Sigmoid colon (tissue), 7 donors: ENCODE results near the gene ANP32A. TPM values are rescaled to one million over a fixed set of nuclear protein-coding genes. Genes with fewer than 3 reads are reported as not detected.

Experiments
- DNase-seq: peaks from one replicate; pipeline ENCODE4 v3.0.0-alpha.2; 2019
- H3K27ac ChIP-seq, 4 donors: fragments of 200-600 bp; sonication (generic); one replicate each; pipeline ENCODE4 v1.5.1; 2016 to 2019; ENCODE audit warnings: mild to moderate bottlenecking in 1 of 4
- H3K27me3 ChIP-seq, 3 donors: fragments of 200-600 bp; sonication (generic); one replicate each; pipeline ENCODE4 v1.5.1; 2019; ENCODE audit warnings: mild to moderate bottlenecking in 1 of 3
- H3K36me3 ChIP-seq, 4 donors: fragments of 200-600 bp; sonication (generic); one replicate each; pipeline ENCODE4 v1.5.1; 2016 to 2019
- H3K4me1 ChIP-seq, 4 donors: fragments of 200-600 bp; sonication (generic); one replicate each; pipeline ENCODE4 v1.5.1; 2017 to 2019
- H3K4me3 ChIP-seq, 4 donors: fragments of 200-600 bp; sonication (generic); one replicate each; pipeline ENCODE4 v1.5.1; 2017 to 2019; ENCODE audit warnings: mild to moderate bottlenecking in 2 of 4, moderate library complexity in 1 of 4
- H3K9me3 ChIP-seq, 4 donors: fragments of 200-600 bp in 3 of 4; sonication (generic) in 3 of 4; one replicate each; pipeline versions ENCODE4 v1.5.1 to v1.6.1; 2013 to 2019
- CTCF ChIP-seq, 4 experiments: fragments of 450-650 bp in 3 of 4; fragments of 200-600 bp in 1 of 4; IDR thresholded peaks; one replicate each; pipeline ENCODE4 v1.5.1; 2016 to 2019; ENCODE audit warnings: antibody characterized with exemption in 4 of 4, mild to moderate bottlenecking in 3 of 4, moderate library complexity in 2 of 4
- EP300 ChIP-seq, 4 donors: sonication (generic); formaldehyde crosslinking; IDR thresholded peaks; one replicate each; pipeline ENCODE4 v1.6.1; 2017; ENCODE audit warnings: antibody characterized with exemption in 4 of 4
- POLR2A ChIP-seq, 2 donors: fragments of 450-650 bp; IDR thresholded peaks; one replicate each; pipeline ENCODE4 v1.6.1; 2016; ENCODE audit warnings: antibody characterized with exemption in 2 of 2, mild to moderate bottlenecking in 2 of 2, moderate library complexity in 2 of 2
- POLR2AphosphoS5 ChIP-seq, 4 donors: sonication (generic); formaldehyde crosslinking; IDR thresholded peaks; one replicate each; pipeline ENCODE4 v1.6.1; 2017; ENCODE audit warnings: antibody characterized with exemption in 4 of 4
- WGBS, 2 donors: extraction: QIAGEN DNeasy Blood & Tissue Kit; methylation state at CpG; one replicate each; pipeline ENCODE4 v1.1.7; 2013; 5-methylcytosine and 5-hydroxymethylcytosine counted together
- intact Hi-C: fragments of 100-400 bp; cut with DNase I; formaldehyde crosslinking; loops from one replicate; pipeline ENCODE4 v1.15.1; 2023
- polyA plus RNA-seq, 3 donors: library from polyadenylated mRNA; stranded (reverse); fragments of 200-250 nt; gene quantifications; one replicate each; pipeline ENCODE4 v1.2.3, GENCODE V29; 2013
- total RNA-seq, 4 donors: library from RNA; depleted of rRNA; stranded (reverse); fragments of >200 nt; gene quantifications; one replicate each; pipeline ENCODE4 v1.1.0, GENCODE V29; 2016
- donor health status: healthy with polysubstance abuse.
- donor health status: Bipolar disorder and iron deficiency.
- donor health status: healthy.

The ANP32A gene
- total and polyA plus RNA-seq, 7 donors, result 37.6 to 152 (median 67.3) TPM

- DNase-seq, result no peak
- Histone ChIP-seq H3K27me3 (no peaks in the 10 kb centered on the region), H3K9me3 (no peaks in the 10 kb centered on the region), H3K27ac (no peak overlapping the region), H3K36me3 (no peaks in the 10 kb centered on the region), H3K4me1 (peaks cover 0 to 3% (median under 1%) of the 10 kb centered on the region in 4 donors), H3K4me3 (no peak overlapping the region)
- TF ChIP-seq POLR2A (IDR thresholded peaks at IDR 0.05) (no peak), EP300 (IDR thresholded peaks at IDR 0.05) (no peak), POLR2AphosphoS5 (IDR thresholded peaks at IDR 0.05) (no peak), CTCF (IDR thresholded peaks at IDR 0.05) (no peak)
- WGBS, 2 donors, result 98% methylated on average over 2 of the region's 2 CpGs
- intact Hi-C loops, result no loop called here
These were observed 51.0 kb downstream of the ANP32A start for GRCh38 chr15:68769702-68770101.

- DNase-seq, result no peak
- WGBS, 2 donors, result 4 to 5% methylated on average over 2 of the region's 2 CpGs
- Histone ChIP-seq H3K4me1 (no peaks in the 10 kb centered on the region), H3K4me3 (no peak overlapping the region), H3K27me3 (no peaks in the 10 kb centered on the region), H3K27ac (no peak overlapping the region), H3K36me3 (no peaks in the 10 kb centered on the region), H3K9me3 (no peaks in the 10 kb centered on the region)
- TF ChIP-seq EP300 (IDR thresholded peaks at IDR 0.05) (no peak), POLR2A (IDR thresholded peaks at IDR 0.05) (no peak), POLR2AphosphoS5 (IDR thresholded peaks at IDR 0.05) (no peak), CTCF (IDR thresholded peaks at IDR 0.05) (no peak)
- intact Hi-C loops, result no loop called here
These were observed 52.4 kb downstream of the ANP32A start for GRCh38 chr15:68768321-68768720.

- no peaks in the 10 kb centered on the region for H3K9me3 ChIP-seq
- no peak overlapping the region for H3K27ac ChIP-seq
- H3K4me1 ChIP-seq, result no peaks in the 10 kb centered on the region
- WGBS, 2 donors, result 67 to 69% methylated on average over 4 of the region's 4 CpGs
- TF ChIP-seq EP300 (IDR thresholded peaks at IDR 0.05) (no peak), POLR2AphosphoS5 (IDR thresholded peaks at IDR 0.05) (no peak), POLR2A (IDR thresholded peaks at IDR 0.05) (no peak)
- DNase-seq, result no peak
- H3K36me3 ChIP-seq, result no peaks in the 10 kb centered on the region
- intact Hi-C loops, result no loop called here
- H3K4me3 ChIP-seq, result no peak overlapping the region
- H3K27me3 ChIP-seq, result no peaks in the 10 kb centered on the region
These were observed 52.9 kb downstream of the ANP32A start for GRCh38 chr15:68767833-68768232.

- Histone ChIP-seq H3K4me3 (no peak overlapping the region), H3K9me3 (no peaks in the 10 kb centered on the region), H3K27me3 (no peaks in the 10 kb centered on the region), H3K36me3 (no peaks in the 10 kb centered on the region), H3K27ac (no peak overlapping the region), H3K4me1 (no peaks in the 10 kb centered on the region)
- no peak for DNase-seq
- no peak for TF ChIP-seq POLR2AphosphoS5 (IDR thresholded peaks at IDR 0.05)
- no peak for TF ChIP-seq CTCF (IDR thresholded peaks at IDR 0.05)
- TF ChIP-seq EP300 (IDR thresholded peaks at IDR 0.05), result no peak
- no peak for TF ChIP-seq POLR2A (IDR thresholded peaks at IDR 0.05)
- 73 to 81% methylated on average over 11 of the region's 11 CpGs for WGBS, 2 donors
- intact Hi-C loops, result no loop called here
These were observed 54.9 kb downstream of the ANP32A start for GRCh38 chr15:68765602-68766368.

- Histone ChIP-seq H3K27me3 (no peaks in the 10 kb centered on the region), H3K4me1 (no peaks in the 10 kb centered on the region), H3K4me3 (no peak overlapping the region), H3K27ac (no peak overlapping the region), H3K9me3 (no peaks in the 10 kb centered on the region), H3K36me3 (no peaks in the 10 kb centered on the region)
- DNase-seq, result no peak
- WGBS, 2 donors, result 31 to 64% methylated on average over 1 of the region's 1 CpG
- no peak for TF ChIP-seq POLR2A (IDR thresholded peaks at IDR 0.05)
- TF ChIP-seq EP300 (IDR thresholded peaks at IDR 0.05), result no peak
- TF ChIP-seq POLR2AphosphoS5 (IDR thresholded peaks at IDR 0.05), result no peak
- no peak for TF ChIP-seq CTCF (IDR thresholded peaks at IDR 0.05)
- intact Hi-C loops, result no loop called here
These were observed 56.6 kb downstream of the ANP32A start for GRCh38 chr15:68764090-68764489.
